ENCODE measurements around the gene PIK3R5. TPM values are rescaled to one million over a fixed set of nuclear protein-coding genes. Genes with fewer than 3 reads are reported as not detected.

The PIK3R5 gene
- total and polyA plus RNA-seq, 2 donors (not counting 3 experiments of a cell fraction or from before 2014, with no cell fraction given), result not detected

GRCh38 chr17:8855477-8856204, 109.9 kb downstream of the PIK3R5 start:
- no peaks in the 10 kb centered on the region for H3K36me3 ChIP-seq (ENCODE audit: control insufficient read depth in 2 of 2, extremely low read depth in 1 of 2, insufficient read depth in 2 of 2, low read length in 2 of 2)
- no peak overlapping the region for H3K27ac ChIP-seq (ENCODE audit: insufficient read depth, low read depth, low read length)
- POLR2A ChIA-PET, result no interaction called here
- no peak overlapping the region for H3K4me3 ChIP-seq (replicated peaks in 1 of 3; ENCODE audit: insufficient read depth in 1 of 3, low read depth in 1 of 3, low read length in 3 of 3)
- H4K20me1 ChIP-seq (replicated peaks; ENCODE audit: control insufficient read depth, extremely low read depth, insufficient read depth, low read length), result no peaks in the 10 kb centered on the region
- TF ChIP-seq GATA2 (IDR thresholded peaks at IDR 0.05; ENCODE audit: insufficient read depth, insufficient read length, low read depth, low read length) (no peak), EZH2 (IDR thresholded peaks at IDR 0.05; ENCODE audit: borderline replicate concordance, low read depth, low read length, severe bottlenecking) (no peak), JUN (IDR thresholded peaks at IDR 0.05; ENCODE audit: borderline replicate concordance, insufficient read depth, insufficient read length, low read depth) (no peak), MAX (IDR thresholded peaks at IDR 0.05; ENCODE audit: insufficient read depth, insufficient read length) (no peak), FOS (IDR thresholded peaks at IDR 0.05; ENCODE audit: borderline replicate concordance, insufficient read depth, low read length) (no peak), CTCF (IDR thresholded peaks at IDR 0.05; ENCODE audit: extremely low read depth in 1 of 2, insufficient read depth in 1 of 2, low read depth in 1 of 2, low read length in 2 of 2) (no peak), MYC (IDR thresholded peaks at IDR 0.05; ENCODE audit: low read depth, low read length) (no peak), POLR2AphosphoS5 (IDR thresholded peaks at IDR 0.05; ENCODE audit: insufficient read depth, low read depth, low read length) (no peak), POLR2A (IDR thresholded peaks at IDR 0.05; ENCODE audit: low read depth, low read length) (no peak)
- H2AFZ ChIP-seq (ENCODE audit: low read depth, low read length), result no peak overlapping the region
- no peaks in the 10 kb centered on the region for H3K27me3 ChIP-seq (ENCODE audit: control insufficient read depth in 2 of 2, insufficient read depth in 2 of 2, low read length in 2 of 2)
- H3K9me3 ChIP-seq (replicated peaks; ENCODE audit: control insufficient read depth, insufficient read depth, low read length), result no peaks in the 10 kb centered on the region
- CTCF ChIA-PET, result no interaction called here
- dilution Hi-C loops (cut with MboI; ENCODE audit: extremely low pct_ligation_motif_present, low sequenced_read_pairs), result no loop called here
- no peak overlapping the region for H3K9ac ChIP-seq (replicated peaks; ENCODE audit: extremely low read depth, insufficient read depth, low read length)
- H3K4me2 ChIP-seq (ENCODE audit: insufficient read depth, low read length), result no peak overlapping the region
- H3K79me2 ChIP-seq (ENCODE audit: control insufficient read depth, insufficient read depth, low read length), result no peaks in the 10 kb centered on the region
- DNase-seq (ENCODE audit: low read depth, low spot score), result no peak
- no peaks in the 10 kb centered on the region for H3K9me1 ChIP-seq (replicated peaks; ENCODE audit: control insufficient read depth, extremely low read depth, insufficient read depth, low read length)
- no peak for FAIRE-seq
- H3K4me1 ChIP-seq (ENCODE audit: control insufficient read depth, extremely low read depth, insufficient read depth, low read length), result no peaks in the 10 kb centered on the region
- intact Hi-C loops (cut with micrococcal nuclease), result no loop called here
- no TSS peak for BruUV-seq (replicated peaks)

Data from endothelial cell of umbilical vein (primary cell).